Measurements from ENCODE around the gene GAB2.

GAB2 gene

GRCh38 chr11:78212586-78213371 is 204.8 kb downstream of the GAB2 start:
- H3K4me1 ChIP-seq (ENCODE audit: control insufficient read depth, insufficient read depth, low read length, unreplicated experiment) = peaks cover 7% of the 10 kb centered on the region

DNA sequence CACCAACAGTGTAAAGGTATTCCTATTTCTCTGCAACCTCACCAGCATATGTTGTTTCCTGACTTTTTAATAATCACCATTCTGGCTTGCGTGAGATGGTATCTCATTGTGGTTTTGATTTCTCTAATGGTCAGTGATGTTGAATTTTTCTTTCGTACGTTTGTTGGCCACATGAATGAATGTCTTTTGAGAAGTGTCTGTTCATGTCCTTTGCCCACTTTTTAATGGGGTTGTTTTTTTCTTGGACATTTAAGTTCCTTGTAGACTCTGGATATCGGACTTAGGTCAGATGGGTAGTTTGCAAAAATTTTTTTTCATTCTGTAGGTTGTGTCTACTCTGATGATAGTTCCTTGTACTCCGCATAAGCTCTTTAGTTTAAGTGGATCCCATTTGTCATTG is 206.1 kb downstream of the GAB2 start:
- H2AFZ ChIP-seq (ENCODE audit: low read length, unreplicated experiment) = no peak overlapping the region
- no peak overlapping the region for H3K4me3 ChIP-seq (ENCODE audit: low read depth, low read length)
- H3K4me1 ChIP-seq (ENCODE audit: control insufficient read depth, insufficient read depth, low read length, unreplicated experiment) = peaks cover 9% of the 10 kb centered on the region
- H3K27me3 ChIP-seq (ENCODE audit: insufficient read depth, low read length) = no peaks in the 10 kb centered on the region
- no peak overlapping the region for H3K27ac ChIP-seq (ENCODE audit: low read depth, low read length)
- peaks cover 14% of the 10 kb centered on the region for H3K79me2 ChIP-seq (ENCODE audit: control insufficient read depth, insufficient read depth, low read length, unreplicated experiment)
- H3K36me3 ChIP-seq (ENCODE audit: insufficient read depth, low read length) = peaks cover 18% of the 10 kb centered on the region; the same call in 1 of the 2 replicates

More at GRCh38 chr11:78212586-78213371, 204.8 kb downstream of the GAB2 start:
- Histone ChIP-seq H3K36me3 (ENCODE audit: insufficient read depth, low read length) (peaks cover 18% of the 10 kb centered on the region; the same call in 1 of the 2 replicates), H3K27ac (ENCODE audit: low read depth, low read length) (no peak overlapping the region), H3K79me2 (ENCODE audit: control insufficient read depth, insufficient read depth, low read length, unreplicated experiment) (peaks cover 14% of the 10 kb centered on the region), H3K4me3 (ENCODE audit: low read depth, low read length) (no peak overlapping the region), H2AFZ (ENCODE audit: low read length, unreplicated experiment) (no peak overlapping the region), H3K27me3 (ENCODE audit: insufficient read depth, low read length) (no peaks in the 10 kb centered on the region)

DNA sequence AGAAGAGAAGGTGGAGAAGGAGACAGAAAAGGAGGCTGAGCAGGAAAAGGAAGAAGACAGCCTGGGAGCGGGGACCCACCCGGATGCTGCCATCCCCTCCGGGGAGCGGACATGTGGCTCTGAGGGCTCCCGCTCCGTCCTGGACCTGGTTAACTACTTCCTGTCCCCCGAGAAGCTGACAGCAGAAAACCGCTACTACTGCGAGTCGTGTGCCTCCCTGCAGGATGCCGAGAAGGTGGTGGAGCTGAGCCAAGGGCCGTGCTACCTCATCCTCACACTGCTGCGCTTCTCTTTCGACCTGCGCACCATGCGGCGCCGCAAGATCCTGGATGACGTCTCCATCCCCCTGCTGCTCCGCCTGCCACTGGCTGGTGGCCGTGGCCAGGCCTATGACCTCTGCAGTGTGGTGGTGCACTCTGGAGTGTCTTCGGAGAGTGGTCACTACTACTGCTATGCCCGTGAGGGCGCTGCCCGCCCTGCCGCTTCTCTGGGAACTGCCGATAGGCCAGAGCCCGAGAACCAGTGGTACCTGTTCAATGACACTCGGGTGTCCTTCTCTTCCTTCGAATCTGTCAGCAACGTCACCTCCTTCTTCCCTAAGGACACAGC is 207.5 kb downstream of the GAB2 start:
- Histone ChIP-seq H3K27ac (ENCODE audit: low read depth, low read length) (no peak overlapping the region), H3K4me3 (ENCODE audit: low read depth, low read length) (no peak overlapping the region), H2AFZ (ENCODE audit: low read length, unreplicated experiment) (no peak overlapping the region), H3K79me2 (ENCODE audit: control insufficient read depth, insufficient read depth, low read length, unreplicated experiment) (peaks cover 14% of the 10 kb centered on the region), H3K4me1 (ENCODE audit: control insufficient read depth, insufficient read depth, low read length, unreplicated experiment) (peaks cover 9% of the 10 kb centered on the region), H3K27me3 (ENCODE audit: insufficient read depth, low read length) (no peaks in the 10 kb centered on the region), H3K36me3 (ENCODE audit: insufficient read depth, low read length) (peaks cover 13% of the 10 kb centered on the region; the same call in 1 of the 2 replicates)

GRCh38 chr11:78209478-78209877 is 208.1 kb downstream of the GAB2 start:
- Histone ChIP-seq H3K79me2 (ENCODE audit: control insufficient read depth, insufficient read depth, low read length, unreplicated experiment) (peaks cover 14% of the 10 kb centered on the region), H3K27ac (ENCODE audit: low read depth, low read length) (no peak overlapping the region), H2AFZ (ENCODE audit: low read length, unreplicated experiment) (no peak overlapping the region), H3K4me3 (ENCODE audit: low read depth, low read length) (no peak overlapping the region), H3K36me3 (ENCODE audit: insufficient read depth, low read length) (peaks cover 13% of the 10 kb centered on the region; the same call in 1 of the 2 replicates), H3K4me1 (ENCODE audit: control insufficient read depth, insufficient read depth, low read length, unreplicated experiment) (peaks cover 9% of the 10 kb centered on the region), H3K27me3 (ENCODE audit: insufficient read depth, low read length) (no peaks in the 10 kb centered on the region)

DNA sequence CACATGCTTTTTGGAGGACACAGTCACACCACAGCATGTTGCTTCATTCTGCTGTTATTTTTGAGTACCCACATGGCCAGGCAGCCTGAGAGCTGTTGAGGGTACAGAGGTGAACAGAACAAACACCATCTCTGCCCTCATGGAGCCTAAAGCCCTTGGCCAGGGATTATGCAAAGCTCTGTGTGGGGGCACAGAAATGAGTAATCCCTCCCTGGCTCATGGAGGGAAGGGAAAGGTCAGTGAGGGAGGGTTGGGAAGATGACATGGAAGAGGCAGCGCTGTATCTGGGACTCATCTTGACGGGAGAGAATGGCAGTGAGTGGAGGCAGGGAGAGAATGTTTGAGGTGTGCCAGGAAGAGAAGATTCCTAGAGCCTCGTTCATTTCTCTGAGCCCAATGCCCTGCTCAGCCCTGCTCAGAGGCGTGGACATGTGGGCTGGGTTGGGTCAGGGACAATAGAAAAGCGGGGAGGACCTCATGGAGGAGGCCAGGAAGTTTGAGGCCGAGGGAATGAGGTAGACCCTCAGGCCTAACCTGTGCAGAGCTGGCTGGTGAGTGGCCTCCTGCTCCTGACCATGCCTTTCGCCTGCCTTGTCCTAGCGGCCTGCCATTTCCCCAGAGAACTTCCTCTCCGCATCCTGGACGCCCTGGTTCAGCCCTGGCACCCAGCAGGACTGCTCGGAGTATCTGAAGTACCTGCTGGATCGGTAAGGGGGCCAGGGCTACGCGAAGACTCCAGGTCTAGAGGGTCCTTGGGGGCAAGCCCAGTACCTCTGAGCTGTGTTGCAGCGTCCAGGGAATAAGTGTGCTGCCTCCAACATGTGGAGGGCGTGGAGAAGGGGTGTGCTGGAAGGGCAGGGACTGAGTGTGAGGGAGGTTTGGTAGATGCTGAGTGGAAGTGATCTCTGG is 209.1 kb downstream of the GAB2 start:
- Histone ChIP-seq H3K27ac (ENCODE audit: low read depth, low read length) (no peak overlapping the region), H3K79me2 (ENCODE audit: control insufficient read depth, insufficient read depth, low read length, unreplicated experiment) (peaks cover 14% of the 10 kb centered on the region), H3K4me1 (ENCODE audit: control insufficient read depth, insufficient read depth, low read length, unreplicated experiment) (peaks cover 9% of the 10 kb centered on the region), H3K27me3 (ENCODE audit: insufficient read depth, low read length) (no peaks in the 10 kb centered on the region), H2AFZ (ENCODE audit: low read length, unreplicated experiment) (no peak overlapping the region), H3K4me3 (ENCODE audit: low read depth, low read length) (no peak overlapping the region), H3K36me3 (ENCODE audit: insufficient read depth, low read length) (peaks cover 13% of the 10 kb centered on the region; the same call in 1 of the 2 replicates)

- Histone ChIP-seq H3K27ac (ENCODE audit: low read depth, low read length) (no peak overlapping the region), H3K79me2 (ENCODE audit: control insufficient read depth, insufficient read depth, low read length, unreplicated experiment) (peaks cover 7% of the 10 kb centered on the region), H3K4me1 (ENCODE audit: control insufficient read depth, insufficient read depth, low read length, unreplicated experiment) (peaks cover 9% of the 10 kb centered on the region), H2AFZ (ENCODE audit: low read length, unreplicated experiment) (no peak overlapping the region), H3K36me3 (ENCODE audit: insufficient read depth, low read length) (peaks cover 13% of the 10 kb centered on the region; the same call in 1 of the 2 replicates), H3K4me3 (ENCODE audit: low read depth, low read length) (no peak overlapping the region), H3K27me3 (ENCODE audit: insufficient read depth, low read length) (no peaks in the 10 kb centered on the region)
These were observed 209.9 kb downstream of the GAB2 start for GRCh38 chr11:78207532-78208256.

DNA sequence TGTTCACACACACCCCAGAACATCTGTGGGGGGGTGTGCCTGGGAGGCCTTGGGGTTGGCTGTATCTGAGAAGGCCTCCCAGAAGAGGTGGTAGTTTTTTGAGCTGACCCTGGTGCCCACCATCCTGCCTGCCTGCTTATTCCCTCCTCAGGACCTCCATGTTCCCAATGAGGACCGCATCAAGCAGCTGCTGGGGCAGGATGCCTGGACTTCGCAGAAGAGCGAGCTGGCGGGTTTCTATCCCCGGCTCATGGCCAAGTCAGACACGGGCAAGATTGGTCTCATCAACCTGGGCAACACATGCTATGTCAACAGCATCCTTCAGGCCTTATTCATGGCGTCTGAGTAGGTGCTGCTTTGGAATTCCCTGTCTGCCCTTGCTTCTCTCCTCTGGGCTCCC is 211.9 kb downstream of the GAB2 start:
- peaks cover 10% of the 10 kb centered on the region; the same call in 1 of the 2 replicates for H3K36me3 ChIP-seq (ENCODE audit: insufficient read depth, low read length)
- H2AFZ ChIP-seq (ENCODE audit: low read length, unreplicated experiment) = no peak overlapping the region

GRCh38 chr11:78205256-78205655 is 212.4 kb downstream of the GAB2 start:
- Histone ChIP-seq H3K79me2 (ENCODE audit: control insufficient read depth, insufficient read depth, low read length, unreplicated experiment) (no peaks in the 10 kb centered on the region), H3K4me1 (ENCODE audit: control insufficient read depth, insufficient read depth, low read length, unreplicated experiment) (peaks cover 9% of the 10 kb centered on the region), H3K4me3 (ENCODE audit: low read depth, low read length) (no peak overlapping the region), H3K36me3 (ENCODE audit: insufficient read depth, low read length) (peaks cover 6% of the 10 kb centered on the region; the same call in 1 of the 2 replicates), H2AFZ (ENCODE audit: low read length, unreplicated experiment) (no peak overlapping the region), H3K27ac (ENCODE audit: low read depth, low read length) (no peak overlapping the region), H3K27me3 (ENCODE audit: insufficient read depth, low read length) (no peaks in the 10 kb centered on the region)

More for the DNA sequence above, 211.9 kb downstream of the GAB2 start:
- H3K27ac ChIP-seq (ENCODE audit: low read depth, low read length) = no peak overlapping the region
- no peaks in the 10 kb centered on the region for H3K27me3 ChIP-seq (ENCODE audit: insufficient read depth, low read length)
- H3K79me2 ChIP-seq (ENCODE audit: control insufficient read depth, insufficient read depth, low read length, unreplicated experiment) = no peaks in the 10 kb centered on the region
- peaks cover 9% of the 10 kb centered on the region for H3K4me1 ChIP-seq (ENCODE audit: control insufficient read depth, insufficient read depth, low read length, unreplicated experiment)
- H3K4me3 ChIP-seq (ENCODE audit: low read depth, low read length) = no peak overlapping the region

GRCh38 chr11:78203184-78203583 is 214.4 kb downstream of the GAB2 start:
- H3K36me3 ChIP-seq (ENCODE audit: insufficient read depth, low read length) = peaks cover 9% of the 10 kb centered on the region; the same call in 1 of the 2 replicates
- H2AFZ ChIP-seq (ENCODE audit: low read length, unreplicated experiment) = no peak overlapping the region
- no peaks in the 10 kb centered on the region for H3K27me3 ChIP-seq (ENCODE audit: insufficient read depth, low read length)
- H3K4me3 ChIP-seq (ENCODE audit: low read depth, low read length) = no peak overlapping the region
- peaks cover 6% of the 10 kb centered on the region for H3K4me1 ChIP-seq (ENCODE audit: control insufficient read depth, insufficient read depth, low read length, unreplicated experiment)
- H3K79me2 ChIP-seq (ENCODE audit: control insufficient read depth, insufficient read depth, low read length, unreplicated experiment) = no peaks in the 10 kb centered on the region
- H3K27ac ChIP-seq (ENCODE audit: low read depth, low read length) = no peak overlapping the region

- no peak overlapping the region for H2AFZ ChIP-seq (ENCODE audit: low read length, unreplicated experiment)
- H3K27me3 ChIP-seq (ENCODE audit: insufficient read depth, low read length) = no peaks in the 10 kb centered on the region
- peaks cover 2% of the 10 kb centered on the region for H3K79me2 ChIP-seq (ENCODE audit: control insufficient read depth, insufficient read depth, low read length, unreplicated experiment)
- no peak overlapping the region for H3K4me3 ChIP-seq (ENCODE audit: low read depth, low read length)
- no peak overlapping the region for H3K27ac ChIP-seq (ENCODE audit: low read depth, low read length)
- peaks cover 9% of the 10 kb centered on the region; the same call in 1 of the 2 replicates for H3K36me3 ChIP-seq (ENCODE audit: insufficient read depth, low read length)
- peaks cover 2% of the 10 kb centered on the region for H3K4me1 ChIP-seq (ENCODE audit: control insufficient read depth, insufficient read depth, low read length, unreplicated experiment)
These were observed 214.9 kb downstream of the GAB2 start for GRCh38 chr11:78202733-78203167.
